Measurements from ENCODE around the gene WRAP73.

WRAP73 gene

DNA sequence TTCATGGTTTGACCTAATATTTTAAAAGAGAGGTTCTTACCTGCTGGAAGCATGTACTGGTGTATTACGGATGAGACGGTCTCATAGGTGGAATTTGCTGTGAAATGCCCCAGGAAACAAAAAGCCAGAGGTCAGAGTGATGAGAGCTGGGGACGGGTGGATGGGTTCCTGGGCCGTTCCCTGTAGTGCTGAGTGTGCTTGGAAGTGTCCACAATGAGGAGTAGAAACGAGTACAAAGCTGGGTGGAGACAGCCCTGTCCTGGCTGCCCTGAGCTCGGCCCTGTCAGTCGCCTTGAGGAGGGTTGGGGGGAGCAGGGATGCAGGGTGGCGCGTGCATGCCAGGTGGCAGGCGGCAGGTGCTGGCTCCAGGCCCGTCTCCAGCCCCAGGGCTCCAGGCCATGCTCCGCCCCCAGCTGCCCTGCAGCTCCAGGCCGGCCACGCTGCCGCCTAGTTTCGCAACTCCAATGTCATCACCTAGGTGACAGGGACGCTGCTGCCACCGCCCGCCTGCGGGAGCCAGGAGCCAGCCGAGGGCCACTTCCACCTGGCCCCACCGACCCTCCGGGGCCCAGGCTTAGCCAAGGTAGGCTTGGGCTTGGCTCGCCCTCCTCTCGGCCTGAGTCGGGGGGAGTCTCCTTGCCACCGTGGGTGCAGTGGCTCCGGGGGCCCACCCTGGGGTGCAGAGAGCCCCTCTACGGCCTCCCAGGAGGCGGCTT is 18.8 kb upstream of the WRAP73 start:
- no peak for DNase-seq

DNA sequence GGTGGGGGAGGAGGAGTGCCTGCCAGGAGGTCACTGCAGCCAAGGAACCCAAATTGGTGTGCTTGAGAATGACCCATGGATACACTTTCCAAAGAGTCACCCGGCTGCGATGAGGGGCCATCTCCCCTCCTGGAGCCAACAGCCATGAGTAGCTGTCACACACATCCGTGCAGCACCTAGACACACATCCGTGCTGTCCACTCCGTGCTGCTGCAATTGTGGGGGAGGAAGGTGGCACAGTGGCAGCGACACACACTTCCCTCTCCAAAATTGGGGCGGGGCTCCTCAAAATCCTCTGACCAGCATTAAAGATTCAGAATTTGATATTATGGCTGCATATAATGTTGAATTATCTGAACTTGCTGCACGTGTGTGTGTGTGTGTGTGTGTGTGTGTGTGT is 18.2 kb upstream of the WRAP73 start:
- DNase-seq, result no peak

DNA sequence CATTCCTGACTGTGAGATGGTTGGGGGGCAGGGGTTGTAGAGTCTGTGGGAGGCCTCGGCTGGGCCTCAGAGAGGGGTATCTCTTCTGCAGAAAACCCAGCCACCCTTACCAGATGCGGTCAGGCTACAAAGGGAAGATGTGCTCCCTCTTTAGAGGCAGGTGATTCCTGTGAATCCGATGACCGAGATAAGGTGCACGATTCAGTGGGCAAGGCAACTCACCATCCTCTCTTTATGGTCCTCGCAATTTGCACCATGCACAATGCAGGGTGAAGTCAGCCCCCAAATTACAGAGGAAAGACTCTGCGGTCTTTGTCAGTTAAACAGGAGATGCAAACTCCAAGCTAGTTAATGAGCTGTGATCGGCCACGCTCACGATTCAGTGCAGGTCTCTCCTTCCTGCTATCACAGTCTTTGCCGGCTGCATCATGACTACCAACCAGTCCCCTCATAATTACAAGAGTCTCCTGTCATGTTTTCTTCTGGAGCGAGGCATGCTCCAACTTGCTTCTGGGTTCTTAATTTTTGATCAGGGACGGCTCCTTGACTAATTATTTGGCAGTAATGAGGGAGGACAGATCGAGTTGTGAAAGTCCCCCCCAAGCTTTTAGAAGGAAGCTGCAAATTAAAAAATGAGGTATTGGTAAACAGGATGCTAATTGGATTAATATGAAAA is 14.9 kb upstream of the WRAP73 start:
- no peak for DNase-seq

DNA sequence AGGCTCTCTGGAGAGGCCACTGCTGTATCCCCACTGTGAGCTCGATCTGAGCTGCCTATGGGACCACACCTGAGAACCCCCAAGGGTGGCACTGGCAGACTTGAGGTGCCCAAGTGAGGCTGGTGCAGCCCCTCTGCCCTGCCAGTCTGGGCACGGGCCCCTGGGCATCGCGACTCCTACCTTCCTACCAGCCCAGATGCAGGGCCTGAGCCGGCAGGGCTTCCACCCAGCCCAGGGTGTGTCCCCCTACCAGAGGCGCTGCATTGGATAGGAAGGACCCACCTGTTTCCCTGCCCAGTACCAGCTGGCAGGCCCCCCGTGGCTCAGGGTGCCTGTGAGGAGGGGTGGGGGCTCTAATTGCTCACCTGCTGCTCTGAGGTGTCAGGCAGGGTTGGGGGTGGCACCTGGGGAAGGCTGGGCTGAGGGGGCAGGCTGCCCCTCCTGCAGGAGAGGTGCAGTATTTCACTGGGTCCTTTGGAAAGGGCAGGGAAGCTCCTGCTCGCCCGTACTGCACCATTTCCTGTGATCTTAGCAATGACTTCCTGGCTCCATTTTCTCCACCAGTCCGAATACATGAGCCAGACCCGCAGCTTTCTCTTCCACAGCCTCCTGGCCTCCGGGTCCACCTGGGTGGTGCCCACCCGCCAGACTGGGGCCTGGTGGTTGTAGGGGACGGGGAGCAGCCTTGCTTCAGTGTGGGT is 14.2 kb upstream of the WRAP73 start:
- DNase-seq, result no peak

DNA sequence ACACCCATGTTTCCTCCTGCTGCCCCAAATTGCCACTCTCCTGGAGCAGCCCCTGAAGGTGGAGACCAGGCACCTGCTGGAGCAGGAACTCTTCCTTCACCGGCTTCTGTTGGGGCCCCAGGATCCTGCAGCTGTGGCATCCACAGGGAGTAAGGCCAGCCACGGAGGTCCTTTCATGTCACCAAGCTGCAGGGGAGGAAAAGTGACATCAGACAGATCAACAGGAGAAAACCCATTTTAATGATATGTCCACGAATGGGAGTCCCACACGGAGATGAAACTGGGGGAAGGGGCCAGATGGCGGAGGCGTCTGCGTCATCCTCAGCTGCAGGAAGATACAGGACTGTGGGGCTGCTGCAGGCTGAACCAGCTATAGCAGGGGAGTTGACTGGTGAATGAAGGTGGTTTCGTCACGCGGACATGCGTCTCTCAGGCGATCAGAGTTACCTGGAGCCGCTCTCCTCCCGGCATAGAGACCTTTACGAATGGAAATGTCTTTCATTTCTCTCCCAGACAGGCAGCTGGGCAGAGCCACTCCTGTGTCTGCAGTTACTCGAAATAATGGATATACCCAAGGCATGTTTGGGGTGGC is 12.3 kb upstream of the WRAP73 start:
- no peak for DNase-seq

DNA sequence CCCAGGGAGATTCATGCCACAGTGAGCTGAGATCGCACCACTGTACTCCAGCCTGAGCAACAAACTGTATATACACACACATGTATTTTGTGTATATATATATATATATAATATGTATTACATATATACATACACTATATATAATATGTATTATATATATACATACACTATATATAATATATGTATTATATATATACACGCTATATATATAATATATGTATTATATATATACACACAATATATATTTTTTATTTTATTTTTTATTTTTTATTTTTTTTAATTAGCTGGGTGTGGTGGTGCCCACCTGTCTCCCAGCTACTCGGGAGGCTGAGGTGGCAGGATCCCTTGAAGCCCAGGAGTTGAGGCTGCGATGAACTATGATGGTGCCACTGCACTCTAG is 11.7 kb upstream of the WRAP73 start:
- no peak for DNase-seq

DNA sequence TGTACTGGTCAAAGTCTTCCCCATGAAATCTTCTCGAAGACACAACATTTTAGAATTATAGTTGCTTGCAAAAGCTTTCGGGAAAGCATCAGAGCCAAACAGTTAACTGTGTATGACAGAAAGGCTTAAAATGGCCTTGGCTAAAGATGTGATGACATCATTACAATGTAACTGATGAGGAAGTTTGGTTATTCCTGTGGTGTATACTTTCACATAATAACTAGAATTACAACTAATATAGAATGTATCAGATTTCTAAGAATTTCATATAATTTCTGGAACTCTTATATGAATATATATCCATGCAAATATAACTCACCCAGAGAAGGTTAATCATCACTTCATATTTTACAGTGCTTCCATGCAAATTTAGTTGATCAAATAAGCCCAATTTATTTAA is 10.8 kb upstream of the WRAP73 start:
- DNase-seq, result no peak

DNA sequence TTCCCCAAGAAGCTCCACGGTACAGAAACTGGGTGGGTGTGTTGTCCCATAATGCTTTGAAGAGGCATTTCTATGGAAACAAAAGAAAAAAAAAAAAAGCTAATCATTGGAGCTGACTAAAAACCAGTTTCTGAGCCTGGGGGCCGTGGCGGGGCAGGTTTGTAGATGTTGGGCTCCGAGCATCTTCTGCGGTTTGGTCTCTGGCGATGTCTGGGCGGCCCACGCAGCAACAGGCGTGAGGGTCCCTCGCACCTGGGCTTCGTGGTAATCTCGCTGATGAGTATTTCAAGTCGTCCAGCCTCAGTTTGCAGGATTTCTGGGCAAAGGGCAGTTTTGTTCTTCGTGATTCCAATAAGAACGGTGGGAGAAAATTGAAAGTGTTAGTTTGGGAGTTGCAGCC is 9.2 kb upstream of the WRAP73 start:
- no peak for DNase-seq

DNA sequence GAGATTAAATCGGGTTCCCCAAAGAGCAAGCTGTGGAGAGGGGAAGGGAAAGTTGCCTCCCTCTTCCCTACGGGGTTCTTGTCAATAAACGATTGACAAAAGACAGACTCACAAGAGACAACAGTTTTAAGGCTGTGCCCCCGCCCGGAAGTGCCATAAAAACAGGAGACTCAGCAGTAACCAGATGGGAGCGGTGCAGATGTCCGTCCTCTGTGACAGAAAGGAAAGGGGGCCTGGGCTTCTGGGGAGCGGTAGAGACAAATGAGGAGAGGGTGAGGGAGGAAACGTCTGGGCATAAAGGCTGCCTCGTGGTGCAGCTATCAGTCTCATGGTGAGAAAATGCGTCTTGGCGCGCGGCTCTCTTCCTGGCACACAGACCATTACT is 8.3 kb upstream of the WRAP73 start:
- DNase-seq, result no peak

DNA sequence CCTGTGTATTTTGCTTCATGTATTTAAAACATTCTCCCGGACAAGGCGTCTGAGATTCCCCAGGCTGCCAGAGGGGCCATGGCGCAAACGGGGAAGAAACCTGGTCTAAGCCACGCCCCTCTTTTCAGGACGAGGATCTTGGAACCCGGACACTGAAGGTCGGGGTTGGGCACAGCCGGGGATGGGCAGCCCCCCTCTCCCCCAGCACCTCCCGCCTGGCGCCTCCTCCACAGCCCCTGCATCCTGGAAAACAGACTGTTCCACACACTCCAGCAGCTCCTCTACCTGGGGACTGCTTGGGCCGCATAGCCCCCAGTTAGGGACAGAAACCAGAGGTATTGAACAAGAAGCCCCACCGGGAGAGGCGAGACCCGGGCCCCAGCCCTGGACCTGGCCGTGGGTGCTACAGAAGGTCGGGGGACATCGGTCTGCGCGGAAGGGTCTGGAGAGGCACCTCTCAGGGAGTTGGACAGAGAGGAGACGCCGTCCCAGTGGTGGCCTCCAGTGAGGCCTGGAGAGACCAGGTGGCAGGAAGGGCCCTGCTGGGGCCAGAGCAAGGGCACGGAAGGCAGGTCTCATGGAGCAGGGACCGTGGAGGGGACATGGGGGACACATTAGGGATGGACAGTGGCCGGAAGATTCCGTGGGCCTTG is 7.8 kb upstream of the WRAP73 start:
- no peak for DNase-seq

DNA sequence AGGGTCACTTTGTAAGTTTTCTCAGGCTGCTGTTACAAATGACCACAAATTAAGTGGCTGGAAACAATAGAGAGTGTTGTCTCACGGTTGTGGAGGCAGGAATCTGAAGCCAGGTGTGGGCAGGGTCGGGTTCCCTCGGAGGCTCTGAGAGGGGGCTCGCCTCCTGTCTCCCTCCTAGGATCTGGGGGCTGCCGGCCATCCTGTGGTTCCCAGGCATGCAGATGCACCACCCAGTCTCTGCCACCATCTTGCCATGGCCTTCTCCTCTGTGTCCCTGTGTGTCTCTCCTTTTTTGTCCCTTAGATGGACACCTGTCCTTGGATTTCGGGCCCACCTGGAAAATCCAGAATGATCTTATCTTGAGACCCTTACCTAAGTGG is 7.2 kb upstream of the WRAP73 start:
- no peak for DNase-seq

DNA sequence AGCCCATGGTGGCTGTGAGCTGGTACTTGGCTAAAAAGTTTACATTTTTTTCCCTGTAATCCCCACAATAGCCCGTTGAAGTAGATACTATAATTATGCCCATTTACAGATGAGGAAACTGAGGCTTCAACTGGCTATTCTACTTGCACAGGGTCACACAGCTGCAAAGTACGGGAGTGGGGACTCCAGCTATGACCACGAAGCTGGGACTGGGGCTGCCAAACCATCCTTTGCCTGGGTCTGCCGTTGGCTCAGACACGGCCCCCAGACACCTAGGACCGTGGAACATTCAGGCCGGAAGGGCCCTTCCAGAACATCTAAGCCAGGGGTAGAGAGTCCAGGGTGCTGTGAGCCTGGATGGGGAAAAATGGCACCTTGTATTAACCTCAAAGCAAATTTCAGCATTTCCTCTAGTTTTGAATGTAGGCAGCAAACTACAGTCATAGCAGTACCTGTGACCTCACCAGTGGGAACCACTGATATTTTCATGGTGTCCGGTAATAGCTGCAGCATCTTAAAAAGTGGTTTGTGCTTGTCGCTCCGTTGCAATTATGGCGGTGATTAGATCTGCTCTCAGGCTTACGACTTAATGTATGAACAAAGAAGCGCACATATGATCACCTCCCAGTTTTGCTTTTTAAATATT is 6.7 kb upstream of the WRAP73 start:
- no peak for DNase-seq

DNA sequence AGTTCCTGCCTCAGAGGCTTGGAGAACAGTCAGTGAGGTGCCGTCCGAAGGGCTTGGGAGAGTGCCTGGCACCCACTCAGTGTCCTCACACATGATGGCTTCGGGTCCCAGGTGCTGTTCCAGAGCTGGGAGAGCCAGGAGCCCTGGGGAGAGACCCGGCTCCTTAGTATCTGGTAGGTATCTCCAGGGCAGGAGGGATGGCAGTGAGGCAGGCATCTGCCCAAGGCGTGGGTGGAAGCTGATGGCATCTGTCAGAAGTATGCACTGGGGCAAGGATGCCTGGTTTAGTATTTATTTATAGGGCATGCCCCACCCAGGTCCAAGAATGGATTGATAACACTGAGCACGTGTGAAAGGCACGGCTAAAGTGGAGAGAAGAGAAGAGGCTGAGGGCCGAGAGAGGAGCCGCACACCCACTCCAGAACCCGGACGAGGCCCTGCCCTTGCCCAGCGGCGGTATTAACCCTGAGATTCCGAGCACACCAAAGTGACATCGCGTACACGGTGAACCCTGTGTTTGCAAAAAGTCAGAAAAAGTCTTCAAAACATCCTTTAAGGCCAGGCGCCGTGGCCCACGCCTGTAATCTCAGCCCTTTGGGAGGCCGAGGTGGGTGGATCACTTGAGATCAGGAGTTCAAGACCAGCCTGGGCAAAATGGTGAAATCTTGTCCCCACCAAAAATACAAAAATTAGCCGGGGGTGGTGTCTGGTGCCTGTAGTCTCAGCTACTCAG is 4.8 kb upstream of the WRAP73 start:
- DNase-seq, result no peak

DNA sequence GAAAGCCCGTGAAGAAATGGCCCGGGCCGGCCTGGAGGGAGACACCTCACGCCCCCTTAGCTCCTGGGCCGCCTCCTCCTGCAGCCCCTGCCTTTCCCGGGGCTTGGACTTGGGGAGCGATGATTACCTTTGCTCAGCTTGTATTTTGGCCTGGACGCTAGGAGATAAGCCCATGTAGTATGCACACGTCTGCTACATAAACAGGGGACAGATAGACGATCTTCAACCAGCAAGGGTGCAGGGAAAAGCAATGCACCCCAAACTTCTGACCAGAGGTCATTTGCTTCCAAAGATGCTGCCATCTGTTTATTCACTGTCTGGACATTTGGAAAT is 3.3 kb upstream of the WRAP73 start:
- DNase-seq, result no peak

DNA sequence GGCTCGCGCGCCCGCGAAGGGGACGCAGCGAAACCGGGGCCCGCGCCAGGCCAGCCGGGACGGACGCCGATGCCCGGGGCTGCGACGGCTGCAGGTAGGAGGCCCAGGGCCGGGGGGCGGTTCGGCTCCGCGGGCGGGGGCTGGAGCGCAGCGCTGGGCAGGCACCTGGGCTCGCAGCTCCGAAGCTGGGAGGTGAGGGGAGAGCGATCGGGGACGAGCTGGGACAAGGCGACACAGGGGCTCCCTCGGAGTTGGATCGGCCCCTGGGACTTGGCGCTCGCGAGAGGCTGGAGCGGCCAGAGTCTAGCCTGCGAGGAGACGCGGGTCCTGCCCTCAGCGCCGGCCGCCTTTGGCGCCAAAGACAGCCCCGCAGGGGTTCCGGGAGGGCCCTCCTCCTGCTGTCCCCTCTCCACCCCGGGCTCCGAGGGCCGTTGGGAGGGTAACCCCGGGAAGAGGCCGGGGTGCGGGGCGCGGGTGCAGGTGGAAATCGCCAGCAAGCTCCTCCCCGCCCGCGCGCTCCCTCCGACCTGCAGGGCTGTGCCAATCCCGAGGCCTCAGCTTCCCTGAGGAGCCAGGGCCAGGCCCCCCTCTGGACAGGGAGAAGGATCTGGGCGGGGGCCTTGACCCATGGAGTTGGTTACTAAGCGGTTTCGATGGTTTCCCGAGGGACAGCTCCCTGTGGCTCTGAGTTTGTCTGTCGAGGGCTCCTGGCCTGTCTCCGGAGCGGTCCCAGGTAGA is 2.8 kb upstream of the WRAP73 start:
- no peak for DNase-seq

DNA sequence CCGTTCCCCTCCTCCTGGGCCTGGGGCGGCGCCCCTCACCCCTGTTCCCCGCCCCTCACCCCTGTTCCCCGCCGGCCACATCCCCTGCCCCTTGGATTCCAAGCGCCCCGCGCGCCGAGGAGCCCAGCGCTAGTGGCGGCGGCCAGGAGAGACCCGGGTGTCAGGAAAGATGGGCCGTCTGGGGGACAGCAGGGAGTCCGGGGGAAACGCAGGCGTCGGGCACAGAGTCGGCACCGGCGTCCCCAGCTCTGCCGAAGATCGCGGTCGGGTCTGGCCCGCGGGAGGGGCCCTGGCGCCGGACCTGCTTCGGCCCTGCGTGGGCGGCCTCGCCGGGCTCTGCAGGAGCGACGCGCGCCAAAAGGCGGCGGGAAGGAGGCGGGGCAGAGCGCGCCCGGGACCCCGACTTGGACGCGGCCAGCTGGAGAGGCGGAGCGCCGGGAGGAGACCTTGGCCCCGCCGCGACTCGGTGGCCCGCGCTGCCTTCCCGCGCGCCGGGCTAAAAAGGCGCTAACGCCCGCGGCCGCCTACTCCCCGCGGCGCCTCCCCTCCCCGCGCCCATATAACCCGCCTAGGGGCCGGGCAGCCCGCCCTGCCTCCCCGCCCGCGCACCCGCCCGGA is 2.1 kb upstream of the WRAP73 start, which contains the start of gene TP73:
TSS of gene TP73 (plus strand) at position 587 of the 618 bp plus-strand sequence. CDS start 29,850 bp downstream, outside the sequence.
- no peak for DNase-seq

DNA sequence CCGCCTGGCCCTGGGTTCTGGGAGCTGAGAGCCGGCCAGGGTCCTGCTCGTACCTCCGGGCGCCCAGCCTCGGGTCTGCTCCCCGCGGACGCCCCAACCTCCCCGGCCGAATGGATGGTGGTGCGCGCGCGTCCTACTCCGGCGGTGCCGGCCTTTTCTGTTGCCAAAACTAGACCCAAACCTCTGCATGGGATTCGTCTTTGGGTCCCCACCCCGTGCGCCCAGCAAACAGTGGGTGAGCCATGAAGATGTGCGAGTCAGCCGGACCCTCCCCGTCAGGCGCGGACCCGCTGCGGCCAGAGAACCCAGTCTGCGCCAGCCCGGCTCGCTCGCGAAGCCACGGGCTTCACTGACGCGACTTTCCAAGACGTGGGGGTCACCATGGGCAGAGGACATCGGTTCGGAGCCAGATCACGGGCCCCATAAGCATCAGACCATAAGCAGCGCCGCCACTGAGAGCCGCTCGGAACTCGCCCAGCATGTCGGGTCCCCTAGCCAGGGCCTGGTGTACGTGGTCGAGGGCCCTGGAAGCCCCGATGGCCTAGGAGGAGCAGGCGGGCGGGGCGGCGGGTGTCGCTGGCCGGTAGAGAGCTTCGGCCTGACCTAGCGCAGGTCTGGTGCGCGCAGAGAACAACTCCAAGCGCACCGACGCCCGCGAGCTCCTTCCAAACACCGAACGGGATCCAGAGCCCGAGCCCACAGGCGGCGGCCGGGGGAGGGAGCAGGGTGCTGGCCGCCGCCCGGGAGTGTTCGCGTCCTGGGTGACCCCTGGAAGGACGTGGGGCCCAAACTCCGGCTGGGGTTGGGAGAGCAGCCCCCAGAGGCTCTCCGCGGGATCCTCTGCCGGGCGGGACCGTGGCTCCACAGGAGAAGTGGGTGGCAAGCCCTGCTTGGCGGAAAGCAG is 1.4 kb upstream of the WRAP73 start:
- DNase-seq, result no peak

DNA sequence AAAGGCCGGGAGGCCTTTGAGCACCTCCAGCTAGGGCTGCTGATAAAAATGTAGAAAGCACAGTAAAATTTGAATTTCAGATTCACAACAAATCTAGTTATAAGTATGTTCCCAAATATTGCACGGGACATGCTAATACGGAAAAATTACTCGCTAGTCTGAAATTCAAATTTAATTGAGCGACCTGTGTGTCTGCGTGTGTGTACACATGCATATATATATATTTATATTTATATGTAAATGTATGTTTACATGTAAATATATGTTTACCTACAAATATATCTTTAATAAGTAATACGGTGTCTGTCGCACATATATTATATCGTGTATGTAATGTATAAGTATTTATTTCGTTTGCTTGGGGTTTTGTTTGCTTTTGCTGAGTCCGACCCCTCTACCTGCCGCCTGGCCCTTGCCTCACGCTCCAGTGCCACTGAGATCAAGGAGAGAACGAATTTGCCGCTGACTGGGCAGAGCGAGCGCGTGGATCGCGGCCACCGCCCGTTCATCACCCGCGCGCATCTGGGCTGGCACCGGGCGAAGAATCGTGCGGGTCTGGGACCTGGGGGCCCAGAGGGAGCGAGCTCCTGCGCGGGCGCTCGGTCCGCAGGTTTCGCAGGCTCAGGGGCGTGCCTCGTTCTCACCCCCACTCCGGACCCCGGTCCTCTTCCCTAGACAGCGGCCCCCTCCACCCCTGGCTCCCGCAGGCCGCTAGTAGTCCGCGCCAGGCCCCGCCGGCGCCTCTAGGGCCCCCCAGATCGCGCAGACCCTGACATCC is 534 bp upstream of the WRAP73 start:
- DNase-seq, result no peak

DNA sequence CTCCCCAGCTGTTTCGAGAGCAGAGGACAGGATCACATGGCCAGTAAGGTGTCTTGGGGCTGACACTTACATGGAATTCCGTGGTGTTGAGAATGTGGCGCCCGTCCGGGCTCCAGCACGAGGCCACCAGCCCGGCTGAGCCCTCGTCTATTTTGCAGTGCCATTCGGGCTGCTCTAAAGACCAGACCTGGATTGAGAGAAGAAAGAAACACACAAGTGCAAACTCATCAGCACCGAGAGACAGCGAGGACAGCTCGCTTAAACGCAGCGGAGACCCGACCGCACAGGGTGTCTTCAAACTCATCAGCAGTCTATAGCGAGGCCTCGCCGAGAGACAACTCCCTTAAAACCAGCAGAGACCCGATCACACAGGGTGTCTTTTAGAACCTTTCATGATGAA is 3.3 kb downstream of the WRAP73 start:
- no peak for DNase-seq
